HEK293 (cell line): Measurements from ENCODE around the gene GPRIN2.
A peak's percentile ranks its signal among the peaks of the same experiment; 100 is the strongest.

ENCODE experiments used
- GFI1B ChIP-seq: fragments of 450-650 bp; formaldehyde crosslinking; IDR thresholded peaks from 2 replicates; pipeline ENCODE4 v1.5.1; 2016; ENCODE audit warnings: missing biosample characterization, missing genetic modification characterization
- SALL2 ChIP-seq: fragments of 450-650 bp; formaldehyde crosslinking; IDR thresholded peaks from 2 replicates; pipeline ENCODE4 v1.5.0; 2017; ENCODE audit warnings: missing biosample characterization, mild to moderate bottlenecking, missing genetic modification characterization, borderline replicate concordance
- ZBTB1 ChIP-seq: fragments of 450-650 bp; formaldehyde crosslinking; IDR thresholded peaks from 2 replicates; pipeline ENCODE4 v1.5.1; 2016; ENCODE audit warnings: missing biosample characterization, missing genetic modification characterization
- ZIC2 ChIP-seq: fragments of 450-650 bp; formaldehyde crosslinking; IDR thresholded peaks from 2 replicates; pipeline ENCODE4 v1.5.1; 2016; ENCODE audit warnings: missing biosample characterization, missing genetic modification characterization
- ZSCAN16 ChIP-seq: fragments of 450-650 bp; formaldehyde crosslinking; IDR thresholded peaks from 2 replicates; pipeline ENCODE4 v1.5.1; 2016; ENCODE audit warnings: missing biosample characterization, missing genetic modification characterization
- ZSCAN23 ChIP-seq: fragments of 450-650 bp; formaldehyde crosslinking; IDR thresholded peaks from 2 replicates; pipeline ENCODE4 v1.5.1; 2016; ENCODE audit warnings: missing biosample characterization, missing genetic modification characterization
- TF ChIP-seq, protein P1 (sequence below): fragments of 450-650 bp; formaldehyde crosslinking; IDR thresholded peaks from 2 replicates; pipeline ENCODE4 v1.5.1; 2016; ENCODE audit warnings: missing biosample characterization, missing genetic modification characterization
- TF ChIP-seq, protein P2 (sequence below): fragments of 450-650 bp; formaldehyde crosslinking; IDR thresholded peaks from 2 replicates; pipeline ENCODE4 v1.5.1; 2016; ENCODE audit warnings: missing biosample characterization, missing genetic modification characterization
- TF ChIP-seq, protein P3 (sequence below): fragments of 450-650 bp; formaldehyde crosslinking; IDR thresholded peaks from 2 replicates; pipeline ENCODE4 v1.5.1; 2016; ENCODE audit warnings: missing biosample characterization, missing genetic modification characterization
- TF ChIP-seq, protein P4 (sequence below): IDR thresholded peaks from 2 replicates; pipeline ENCODE4 v1.6.1; 2011; ENCODE audit warnings: mild to moderate bottlenecking, low read depth, low read length, borderline replicate concordance
- TF ChIP-seq, protein P5 (sequence below): fragments of 450-650 bp; formaldehyde crosslinking; IDR thresholded peaks from 2 replicates; pipeline ENCODE4 v1.5.1; 2017; ENCODE audit warnings: missing biosample characterization, missing genetic modification characterization
- TF ChIP-seq, protein P6 (sequence below): fragments of 450-650 bp; formaldehyde crosslinking; optimal IDR thresholded peaks from 2 replicates; pipeline ENCODE3; 2016; ENCODE audit warnings: missing biosample characterization, mild to moderate bottlenecking, missing genetic modification characterization
- TF ChIP-seq, protein P7 (sequence below): fragments of 450-650 bp; formaldehyde crosslinking; IDR thresholded peaks from 2 replicates; pipeline ENCODE4 v1.5.1; 2016; ENCODE audit warnings: missing biosample characterization, missing genetic modification characterization

DNA sequence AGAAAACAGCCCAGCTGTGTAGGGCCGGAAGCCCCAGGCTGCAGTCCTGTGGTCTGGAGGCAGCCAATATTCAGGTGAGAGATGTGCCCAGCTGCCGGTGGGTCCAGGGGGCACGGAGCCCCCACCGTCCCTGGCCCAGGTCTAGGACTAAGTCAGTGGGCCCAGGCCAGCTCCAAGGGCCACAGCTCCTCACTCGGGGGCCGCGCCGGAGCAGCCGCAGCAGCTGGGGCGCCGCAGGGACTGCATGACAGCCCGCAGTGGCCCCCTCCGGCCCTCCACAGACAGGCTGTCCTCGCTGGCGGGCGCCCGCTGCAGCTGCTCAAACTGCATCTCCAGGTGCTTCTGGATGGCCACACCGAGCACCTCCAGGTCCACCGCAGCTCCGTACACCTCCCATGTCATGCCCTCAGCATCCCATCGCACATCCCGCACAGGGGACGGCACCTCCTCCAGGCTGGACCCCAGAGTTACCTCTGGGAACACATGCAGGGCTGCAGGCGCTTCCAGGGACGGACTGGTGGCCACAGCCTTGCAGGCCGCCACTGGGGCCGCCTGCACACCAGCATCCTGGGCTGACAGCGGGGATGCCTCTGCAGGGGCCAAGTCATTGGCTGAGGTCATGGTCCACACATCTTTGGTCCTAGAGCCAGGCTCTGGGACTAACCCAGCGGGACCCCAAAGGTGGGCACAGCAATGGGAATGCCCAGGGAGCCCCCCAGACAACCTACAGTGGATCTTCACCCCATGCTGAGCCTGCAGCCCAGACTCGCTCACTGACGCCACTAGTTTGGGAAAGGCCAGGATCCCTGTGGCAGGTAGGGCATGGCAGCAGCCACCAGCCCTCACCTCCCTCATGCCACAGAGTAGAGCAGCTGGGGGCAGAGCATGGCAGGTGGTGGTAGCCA, 7.0 kb downstream of the GPRIN2 start:
- TF ChIP-seq, protein P1, sequence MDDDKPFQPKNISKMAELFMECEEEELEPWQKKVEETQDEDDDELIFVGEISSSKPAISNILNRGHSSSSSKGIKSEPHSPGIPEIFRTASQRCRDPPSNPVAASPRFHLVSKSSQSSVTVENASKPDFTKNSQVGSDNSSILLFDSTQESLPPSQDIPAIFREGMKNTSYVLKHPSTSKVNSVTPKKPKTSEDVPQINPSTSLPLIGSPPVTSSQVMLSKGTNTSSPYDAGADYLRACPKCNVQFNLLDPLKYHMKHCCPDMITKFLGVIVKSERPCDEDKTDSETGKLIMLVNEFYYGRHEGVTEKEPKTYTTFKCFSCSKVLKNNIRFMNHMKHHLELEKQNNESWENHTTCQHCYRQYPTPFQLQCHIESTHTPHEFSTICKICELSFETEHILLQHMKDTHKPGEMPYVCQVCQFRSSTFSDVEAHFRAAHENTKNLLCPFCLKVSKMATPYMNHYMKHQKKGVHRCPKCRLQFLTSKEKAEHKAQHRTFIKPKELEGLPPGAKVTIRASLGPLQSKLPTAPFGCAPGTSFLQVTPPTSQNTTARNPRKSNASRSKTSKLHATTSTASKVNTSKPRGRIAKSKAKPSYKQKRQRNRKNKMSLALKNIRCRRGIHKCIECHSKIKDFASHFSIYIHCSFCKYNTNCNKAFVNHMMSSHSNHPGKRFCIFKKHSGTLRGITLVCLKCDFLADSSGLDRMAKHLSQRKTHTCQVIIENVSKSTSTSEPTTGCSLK: no peak
- TF ChIP-seq, protein P2, sequence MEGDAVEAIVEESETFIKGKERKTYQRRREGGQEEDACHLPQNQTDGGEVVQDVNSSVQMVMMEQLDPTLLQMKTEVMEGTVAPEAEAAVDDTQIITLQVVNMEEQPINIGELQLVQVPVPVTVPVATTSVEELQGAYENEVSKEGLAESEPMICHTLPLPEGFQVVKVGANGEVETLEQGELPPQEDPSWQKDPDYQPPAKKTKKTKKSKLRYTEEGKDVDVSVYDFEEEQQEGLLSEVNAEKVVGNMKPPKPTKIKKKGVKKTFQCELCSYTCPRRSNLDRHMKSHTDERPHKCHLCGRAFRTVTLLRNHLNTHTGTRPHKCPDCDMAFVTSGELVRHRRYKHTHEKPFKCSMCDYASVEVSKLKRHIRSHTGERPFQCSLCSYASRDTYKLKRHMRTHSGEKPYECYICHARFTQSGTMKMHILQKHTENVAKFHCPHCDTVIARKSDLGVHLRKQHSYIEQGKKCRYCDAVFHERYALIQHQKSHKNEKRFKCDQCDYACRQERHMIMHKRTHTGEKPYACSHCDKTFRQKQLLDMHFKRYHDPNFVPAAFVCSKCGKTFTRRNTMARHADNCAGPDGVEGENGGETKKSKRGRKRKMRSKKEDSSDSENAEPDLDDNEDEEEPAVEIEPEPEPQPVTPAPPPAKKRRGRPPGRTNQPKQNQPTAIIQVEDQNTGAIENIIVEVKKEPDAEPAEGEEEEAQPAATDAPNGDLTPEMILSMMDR (tag by site-specific recombination): no peak
- TF ChIP-seq ZSCAN16 (tag by site-specific recombination) (no peak), ZBTB1 (no peak), SALL2 (no peak), ZIC2 (tag by site-specific recombination) (0 out of 2 replicates have a peak, but pooled peaks have one; percentile 42), GFI1B (no peak), ZSCAN23 (tag by site-specific recombination) (no peak)
- TF ChIP-seq, protein P3, sequence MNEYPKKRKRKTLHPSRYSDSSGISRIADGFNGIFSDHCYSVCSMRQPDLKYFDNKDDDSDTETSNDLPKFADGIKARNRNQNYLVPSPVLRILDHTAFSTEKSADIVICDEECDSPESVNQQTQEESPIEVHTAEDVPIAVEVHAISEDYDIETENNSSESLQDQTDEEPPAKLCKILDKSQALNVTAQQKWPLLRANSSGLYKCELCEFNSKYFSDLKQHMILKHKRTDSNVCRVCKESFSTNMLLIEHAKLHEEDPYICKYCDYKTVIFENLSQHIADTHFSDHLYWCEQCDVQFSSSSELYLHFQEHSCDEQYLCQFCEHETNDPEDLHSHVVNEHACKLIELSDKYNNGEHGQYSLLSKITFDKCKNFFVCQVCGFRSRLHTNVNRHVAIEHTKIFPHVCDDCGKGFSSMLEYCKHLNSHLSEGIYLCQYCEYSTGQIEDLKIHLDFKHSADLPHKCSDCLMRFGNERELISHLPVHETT: no peak
- TF ChIP-seq, protein P4, sequence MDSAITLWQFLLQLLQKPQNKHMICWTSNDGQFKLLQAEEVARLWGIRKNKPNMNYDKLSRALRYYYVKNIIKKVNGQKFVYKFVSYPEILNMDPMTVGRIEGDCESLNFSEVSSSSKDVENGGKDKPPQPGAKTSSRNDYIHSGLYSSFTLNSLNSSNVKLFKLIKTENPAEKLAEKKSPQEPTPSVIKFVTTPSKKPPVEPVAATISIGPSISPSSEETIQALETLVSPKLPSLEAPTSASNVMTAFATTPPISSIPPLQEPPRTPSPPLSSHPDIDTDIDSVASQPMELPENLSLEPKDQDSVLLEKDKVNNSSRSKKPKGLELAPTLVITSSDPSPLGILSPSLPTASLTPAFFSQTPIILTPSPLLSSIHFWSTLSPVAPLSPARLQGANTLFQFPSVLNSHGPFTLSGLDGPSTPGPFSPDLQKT: no peak
- TF ChIP-seq, protein P5, sequence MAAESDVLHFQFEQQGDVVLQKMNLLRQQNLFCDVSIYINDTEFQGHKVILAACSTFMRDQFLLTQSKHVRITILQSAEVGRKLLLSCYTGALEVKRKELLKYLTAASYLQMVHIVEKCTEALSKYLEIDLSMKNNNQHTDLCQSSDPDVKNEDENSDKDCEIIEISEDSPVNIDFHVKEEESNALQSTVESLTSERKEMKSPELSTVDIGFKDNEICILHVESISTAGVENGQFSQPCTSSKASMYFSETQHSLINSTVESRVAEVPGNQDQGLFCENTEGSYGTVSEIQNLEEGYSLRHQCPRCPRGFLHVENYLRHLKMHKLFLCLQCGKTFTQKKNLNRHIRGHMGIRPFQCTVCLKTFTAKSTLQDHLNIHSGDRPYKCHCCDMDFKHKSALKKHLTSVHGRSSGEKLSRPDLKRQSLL (tag by site-specific recombination): no peak
- TF ChIP-seq, protein P6, sequence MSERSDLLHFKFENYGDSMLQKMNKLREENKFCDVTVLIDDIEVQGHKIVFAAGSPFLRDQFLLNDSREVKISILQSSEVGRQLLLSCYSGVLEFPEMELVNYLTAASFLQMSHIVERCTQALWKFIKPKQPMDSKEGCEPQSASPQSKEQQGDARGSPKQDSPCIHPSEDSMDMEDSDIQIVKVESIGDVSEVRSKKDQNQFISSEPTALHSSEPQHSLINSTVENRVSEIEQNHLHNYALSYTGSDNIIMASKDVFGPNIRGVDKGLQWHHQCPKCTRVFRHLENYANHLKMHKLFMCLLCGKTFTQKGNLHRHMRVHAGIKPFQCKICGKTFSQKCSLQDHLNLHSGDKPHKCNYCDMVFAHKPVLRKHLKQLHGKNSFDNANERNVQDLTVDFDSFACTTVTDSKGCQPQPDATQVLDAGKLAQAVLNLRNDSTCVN (tag by site-specific recombination): no peak
- TF ChIP-seq, protein P7, sequence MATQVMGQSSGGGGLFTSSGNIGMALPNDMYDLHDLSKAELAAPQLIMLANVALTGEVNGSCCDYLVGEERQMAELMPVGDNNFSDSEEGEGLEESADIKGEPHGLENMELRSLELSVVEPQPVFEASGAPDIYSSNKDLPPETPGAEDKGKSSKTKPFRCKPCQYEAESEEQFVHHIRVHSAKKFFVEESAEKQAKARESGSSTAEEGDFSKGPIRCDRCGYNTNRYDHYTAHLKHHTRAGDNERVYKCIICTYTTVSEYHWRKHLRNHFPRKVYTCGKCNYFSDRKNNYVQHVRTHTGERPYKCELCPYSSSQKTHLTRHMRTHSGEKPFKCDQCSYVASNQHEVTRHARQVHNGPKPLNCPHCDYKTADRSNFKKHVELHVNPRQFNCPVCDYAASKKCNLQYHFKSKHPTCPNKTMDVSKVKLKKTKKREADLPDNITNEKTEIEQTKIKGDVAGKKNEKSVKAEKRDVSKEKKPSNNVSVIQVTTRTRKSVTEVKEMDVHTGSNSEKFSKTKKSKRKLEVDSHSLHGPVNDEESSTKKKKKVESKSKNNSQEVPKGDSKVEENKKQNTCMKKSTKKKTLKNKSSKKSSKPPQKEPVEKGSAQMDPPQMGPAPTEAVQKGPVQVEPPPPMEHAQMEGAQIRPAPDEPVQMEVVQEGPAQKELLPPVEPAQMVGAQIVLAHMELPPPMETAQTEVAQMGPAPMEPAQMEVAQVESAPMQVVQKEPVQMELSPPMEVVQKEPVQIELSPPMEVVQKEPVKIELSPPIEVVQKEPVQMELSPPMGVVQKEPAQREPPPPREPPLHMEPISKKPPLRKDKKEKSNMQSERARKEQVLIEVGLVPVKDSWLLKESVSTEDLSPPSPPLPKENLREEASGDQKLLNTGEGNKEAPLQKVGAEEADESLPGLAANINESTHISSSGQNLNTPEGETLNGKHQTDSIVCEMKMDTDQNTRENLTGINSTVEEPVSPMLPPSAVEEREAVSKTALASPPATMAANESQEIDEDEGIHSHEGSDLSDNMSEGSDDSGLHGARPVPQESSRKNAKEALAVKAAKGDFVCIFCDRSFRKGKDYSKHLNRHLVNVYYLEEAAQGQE (tag by site-specific recombination): no peak
